ENCODE measurements around the gene NDUFS3.

Gene NDUFS3

GRCh38 chr11:47611348-47611794 lies 32.5 kb downstream of the NDUFS3 start:
- 96% methylated on average over 6 of the region's 6 CpGs for WGBS
- Histone ChIP-seq H3K9me3 (ENCODE audit: insufficient read depth, low read depth, low read length) (no peaks in the 10 kb centered on the region), H3K27me3 (ENCODE audit: insufficient read depth, low read length) (no peaks in the 10 kb centered on the region), H3K4me1 (ENCODE audit: insufficient read depth, low read length) (no peaks in the 10 kb centered on the region), H3K9ac (ENCODE audit: low read depth, low read length) (peak overlapping the region; percentile 16; the same call in 1 of the 2 replicates), H3K27ac (ENCODE audit: low read depth, low read length) (no peak overlapping the region), H3K36me3 (ENCODE audit: insufficient read depth, low read length) (peaks cover 10% of the 10 kb centered on the region), H3K4me3 (ENCODE audit: low read length) (no peak overlapping the region)

GRCh38 chr11:47615249-47615648 lies 36.4 kb downstream of the NDUFS3 start:
- Histone ChIP-seq H3K36me3 (ENCODE audit: insufficient read depth, low read length) (peaks cover 37% of the 10 kb centered on the region), H3K4me1 (ENCODE audit: insufficient read depth, low read length) (no peaks in the 10 kb centered on the region), H3K27me3 (ENCODE audit: insufficient read depth, low read length) (no peaks in the 10 kb centered on the region)

GRCh38 chr11:47616726-47617416 lies 38.0 kb downstream of the NDUFS3 start:
- no peak overlapping the region for H3K9ac ChIP-seq (ENCODE audit: low read depth, low read length)
- no peaks in the 10 kb centered on the region for H3K9me3 ChIP-seq (ENCODE audit: insufficient read depth, low read depth, low read length)
- no peaks in the 10 kb centered on the region for H3K4me1 ChIP-seq (ENCODE audit: insufficient read depth, low read length)
- peaks cover 46% of the 10 kb centered on the region for H3K36me3 ChIP-seq (ENCODE audit: insufficient read depth, low read length)
- 85% methylated on average over 10 of the region's 10 CpGs for WGBS
- H3K27me3 ChIP-seq (ENCODE audit: insufficient read depth, low read length) = no peaks in the 10 kb centered on the region
- no peak overlapping the region for H3K27ac ChIP-seq (ENCODE audit: low read depth, low read length)
- no peak overlapping the region for H3K4me3 ChIP-seq (ENCODE audit: low read length)

More at GRCh38 chr11:47615249-47615648, 36.4 kb downstream of the NDUFS3 start:
- H3K9ac ChIP-seq (ENCODE audit: low read depth, low read length) = no peak overlapping the region
- H3K4me3 ChIP-seq (ENCODE audit: low read length) = no peak overlapping the region
- H3K27ac ChIP-seq (ENCODE audit: low read depth, low read length) = no peak overlapping the region
- no peaks in the 10 kb centered on the region for H3K9me3 ChIP-seq (ENCODE audit: insufficient read depth, low read depth, low read length)

- WGBS = 87% methylated on average over 3 of the region's 3 CpGs
- Histone ChIP-seq H3K4me3 (ENCODE audit: low read length) (no peak overlapping the region), H3K9ac (ENCODE audit: low read depth, low read length) (no peak overlapping the region), H3K27ac (ENCODE audit: low read depth, low read length) (no peak overlapping the region), H3K4me1 (ENCODE audit: insufficient read depth, low read length) (no peaks in the 10 kb centered on the region), H3K36me3 (ENCODE audit: insufficient read depth, low read length) (peaks cover 52% of the 10 kb centered on the region), H3K9me3 (ENCODE audit: insufficient read depth, low read depth, low read length) (no peaks in the 10 kb centered on the region), H3K27me3 (ENCODE audit: insufficient read depth, low read length) (no peaks in the 10 kb centered on the region)
Observed at GRCh38 chr11:47617417-47617809, 38.5 kb downstream of the NDUFS3 start.

- Histone ChIP-seq H3K27me3 (ENCODE audit: insufficient read depth, low read length) (no peaks in the 10 kb centered on the region), H3K4me1 (ENCODE audit: insufficient read depth, low read length) (no peaks in the 10 kb centered on the region), H3K4me3 (ENCODE audit: low read length) (no peak overlapping the region), H3K27ac (ENCODE audit: low read depth, low read length) (no peak overlapping the region), H3K9me3 (ENCODE audit: insufficient read depth, low read depth, low read length) (no peaks in the 10 kb centered on the region), H3K9ac (ENCODE audit: low read depth, low read length) (no peak overlapping the region), H3K36me3 (ENCODE audit: insufficient read depth, low read length) (peaks cover 87% of the 10 kb centered on the region)
- 91% methylated on average over 2 of the region's 2 CpGs for WGBS
Observed at GRCh38 chr11:47620836-47621378, 42.0 kb downstream of the NDUFS3 start.

GRCh38 chr11:47626234-47626633 lies 47.4 kb downstream of the NDUFS3 start:
- H3K4me3 ChIP-seq (ENCODE audit: low read length) = no peak overlapping the region
- H3K27ac ChIP-seq (ENCODE audit: low read depth, low read length) = no peak overlapping the region
- peaks cover 97% of the 10 kb centered on the region for H3K36me3 ChIP-seq (ENCODE audit: insufficient read depth, low read length)
- 97% methylated on average over 8 of the region's 8 CpGs for WGBS
- H3K27me3 ChIP-seq (ENCODE audit: insufficient read depth, low read length) = no peaks in the 10 kb centered on the region
- no peaks in the 10 kb centered on the region for H3K4me1 ChIP-seq (ENCODE audit: insufficient read depth, low read length)
- no peaks in the 10 kb centered on the region for H3K9me3 ChIP-seq (ENCODE audit: insufficient read depth, low read depth, low read length)
- H3K9ac ChIP-seq (ENCODE audit: low read depth, low read length) = no peak overlapping the region

- 95% methylated on average over 4 of the region's 4 CpGs for whole genome bisulfite sequencing
- Histone ChIP-seq H3K9ac (ENCODE audit: low read depth, low read length) (no peak overlapping the region), H3K4me1 (ENCODE audit: insufficient read depth, low read length) (no peaks in the 10 kb centered on the region), H3K27me3 (ENCODE audit: insufficient read depth, low read length) (no peaks in the 10 kb centered on the region), H3K4me3 (ENCODE audit: low read length) (no peak overlapping the region), H3K9me3 (ENCODE audit: insufficient read depth, low read depth, low read length) (no peaks in the 10 kb centered on the region), H3K27ac (ENCODE audit: low read depth, low read length) (no peak overlapping the region), H3K36me3 (ENCODE audit: insufficient read depth, low read length) (peaks cover 89% of the 10 kb centered on the region)
Observed at GRCh38 chr11:47628026-47628425, 49.2 kb downstream of the NDUFS3 start.

- Histone ChIP-seq H3K27me3 (ENCODE audit: insufficient read depth, low read length) (no peaks in the 10 kb centered on the region), H3K27ac (ENCODE audit: low read depth, low read length) (no peak overlapping the region), H3K9me3 (ENCODE audit: insufficient read depth, low read depth, low read length) (no peaks in the 10 kb centered on the region), H3K4me3 (ENCODE audit: low read length) (no peak overlapping the region), H3K4me1 (ENCODE audit: insufficient read depth, low read length) (no peaks in the 10 kb centered on the region), H3K36me3 (ENCODE audit: insufficient read depth, low read length) (peaks cover 77% of the 10 kb centered on the region), H3K9ac (ENCODE audit: low read depth, low read length) (no peak overlapping the region)
- 100% methylated on average over 1 of the region's 5 CpGs for WGBS
Observed at GRCh38 chr11:47631473-47631872, 52.6 kb downstream of the NDUFS3 start.

Measured in HUES64 (cell line).